GM18519 (cell line): ENCODE results near the gene ROBO2.
"Not testable (repeated sequence)": the region's sequence is repeated elsewhere in the genome, so short reads cannot be mapped to it uniquely, and the experiment has no call there.

ENCODE experiments used
- ATAC-seq: cut with Tn5 transposase; IDR thresholded peaks from one replicate; pipeline ENCODE4 v1.9.1; 2021; ENCODE audit warnings: mild to moderate bottlenecking, moderate library complexity; ENCODE audit not compliant: unreplicated experiment, low FRiP score

Gene ROBO2

DNA sequence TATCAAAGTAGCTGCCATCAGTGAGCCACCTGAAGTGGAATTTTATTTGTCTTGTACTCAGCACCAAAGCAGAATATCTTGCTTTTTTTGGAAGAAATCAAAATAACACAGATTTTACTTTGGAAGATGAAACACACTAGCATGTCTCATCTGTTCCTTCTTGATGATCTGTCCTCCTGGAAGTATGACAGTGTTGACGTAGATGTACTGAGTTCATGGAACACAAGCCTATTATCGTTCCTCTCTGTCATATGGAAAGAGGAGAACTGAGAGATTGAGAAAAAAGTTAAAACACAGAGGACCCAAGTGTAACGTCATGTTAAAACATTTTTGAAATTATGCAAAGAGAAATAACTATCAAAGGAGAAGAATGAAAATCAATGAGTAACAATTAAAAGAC, 340.2 kb downstream of the ROBO2 start:
- no peak for ATAC-seq

GRCh38 chr3:77381431-77381830, 341.5 kb downstream of the ROBO2 start:
- ATAC-seq = no peak

DNA sequence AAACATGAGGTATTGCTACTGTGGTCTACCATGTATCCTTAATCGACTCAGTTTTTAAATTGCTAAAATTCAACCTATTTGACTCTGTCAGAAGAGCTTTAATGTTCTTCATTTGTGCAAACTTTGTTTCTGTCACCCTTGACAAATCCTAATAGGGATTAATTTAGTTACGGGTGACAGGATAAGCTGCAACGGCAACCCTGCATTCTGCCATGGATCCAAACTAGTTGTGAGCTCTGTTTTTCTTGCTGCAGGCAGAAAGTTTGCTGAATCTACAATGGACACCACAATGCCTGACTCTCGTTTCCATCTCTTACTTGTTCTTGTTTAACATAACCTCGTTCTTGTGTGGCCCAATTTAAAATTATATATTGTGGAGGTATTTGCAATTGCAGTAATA, 352.3 kb downstream of the ROBO2 start:
- ATAC-seq = no peak

DNA sequence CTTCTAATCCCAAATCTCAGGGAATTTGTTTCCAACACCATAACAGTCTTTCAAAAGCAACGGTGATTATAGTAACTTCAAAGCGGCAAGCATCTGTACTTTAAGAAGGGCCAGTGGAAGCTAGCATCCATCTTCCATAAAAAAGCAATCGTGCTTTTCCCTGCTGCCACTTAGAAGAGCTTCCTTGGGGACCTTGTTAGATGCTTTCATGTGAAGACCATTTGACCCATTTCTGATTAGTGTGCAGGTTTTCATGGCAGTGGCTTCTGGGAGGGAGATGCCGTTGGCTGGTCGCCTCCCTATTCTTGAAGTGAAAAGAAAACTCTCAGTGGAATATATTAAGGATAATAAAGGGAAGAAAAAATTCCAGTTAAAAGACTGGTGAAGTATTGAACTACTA, 354.1 kb downstream of the ROBO2 start:
- no peak for ATAC-seq

DNA sequence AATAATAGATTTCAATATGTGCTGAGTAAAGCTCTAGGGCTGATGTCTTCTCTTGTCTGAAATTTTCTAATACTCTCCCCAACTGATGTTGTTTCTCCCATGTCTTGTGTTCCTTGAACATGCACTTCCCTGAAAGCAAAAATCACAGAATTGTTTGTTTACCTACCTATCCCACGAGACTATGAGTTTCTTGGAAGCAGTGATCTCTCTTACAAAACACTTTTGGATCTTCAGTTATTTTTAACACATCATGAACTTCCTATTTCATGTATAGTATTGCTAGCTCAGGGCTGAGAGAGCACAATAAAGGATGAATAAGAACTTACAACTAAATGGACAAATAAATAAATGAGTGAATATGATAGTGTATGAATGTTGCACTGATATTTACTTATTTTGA, 365.0 kb downstream of the ROBO2 start:
- no peak for ATAC-seq

GRCh38 chr3:77407441-77407840, 367.5 kb downstream of the ROBO2 start:
- no peak for ATAC-seq

DNA sequence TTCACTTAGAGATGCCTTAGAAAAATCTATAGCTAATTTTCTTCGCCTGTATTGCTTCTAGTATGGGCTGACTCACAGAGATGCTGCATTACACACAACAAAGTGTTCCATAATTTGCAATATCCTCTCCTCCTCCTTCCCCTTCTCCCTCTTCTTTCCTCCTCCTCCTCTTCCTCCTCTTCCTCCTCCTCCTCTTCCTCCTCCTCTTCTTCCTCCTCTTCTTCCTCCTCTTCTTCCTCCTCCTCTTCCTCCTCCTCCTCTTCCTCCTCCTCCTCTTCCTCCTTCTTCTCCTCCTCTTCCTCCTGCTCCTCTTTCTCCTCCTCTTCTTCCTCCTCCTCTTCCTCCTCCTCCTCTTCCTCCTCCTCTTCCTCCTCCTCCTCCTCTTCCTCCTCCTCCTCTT, 370.4 kb downstream of the ROBO2 start:
- not testable (repeated sequence) for ATAC-seq

- ATAC-seq = no peak
Measured at GRCh38 chr3:77411334-77411733, 371.4 kb downstream of the ROBO2 start.

- no peak for ATAC-seq
Measured at GRCh38 chr3:77412021-77412438, 372.1 kb downstream of the ROBO2 start.

DNA sequence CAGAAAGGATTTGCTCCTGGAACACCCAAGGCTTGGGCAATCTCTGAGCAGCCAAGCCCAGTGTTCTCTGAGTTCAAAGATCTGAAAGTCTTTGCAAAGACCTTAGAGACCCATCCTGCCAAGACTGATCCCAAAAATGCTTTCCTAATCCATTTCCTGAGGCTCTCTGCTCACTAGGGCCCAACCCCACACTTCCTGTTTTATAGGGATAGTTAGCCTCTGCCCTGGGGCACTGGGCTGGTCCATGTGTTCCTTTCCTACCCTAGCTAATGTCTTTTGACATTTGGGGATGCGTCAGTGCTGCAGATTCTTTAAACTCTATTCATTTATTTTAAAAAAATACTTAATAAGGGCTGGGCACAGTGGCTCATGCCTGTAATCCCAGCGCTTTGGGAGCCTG, 372.7 kb downstream of the ROBO2 start:
- ATAC-seq = no peak

DNA sequence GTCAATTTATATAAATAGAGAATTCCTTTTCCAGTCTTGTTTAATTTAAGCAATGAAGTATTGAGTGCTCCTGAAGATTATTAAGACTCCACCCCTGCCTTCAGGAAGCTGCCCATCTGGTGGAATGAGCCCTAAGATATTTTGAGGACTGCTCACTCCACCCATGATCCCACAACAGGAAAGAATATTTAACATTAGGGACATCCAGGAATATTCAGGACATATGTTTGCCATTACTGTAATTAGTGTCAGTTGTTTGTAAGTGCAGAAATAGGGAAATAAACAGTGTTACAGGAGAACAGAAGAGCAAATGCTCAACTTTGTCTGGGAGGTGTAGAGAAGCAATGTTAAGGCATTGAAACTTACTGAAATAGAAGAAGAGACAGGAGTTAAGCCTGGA, 375.0 kb downstream of the ROBO2 start:
- no peak for ATAC-seq

DNA sequence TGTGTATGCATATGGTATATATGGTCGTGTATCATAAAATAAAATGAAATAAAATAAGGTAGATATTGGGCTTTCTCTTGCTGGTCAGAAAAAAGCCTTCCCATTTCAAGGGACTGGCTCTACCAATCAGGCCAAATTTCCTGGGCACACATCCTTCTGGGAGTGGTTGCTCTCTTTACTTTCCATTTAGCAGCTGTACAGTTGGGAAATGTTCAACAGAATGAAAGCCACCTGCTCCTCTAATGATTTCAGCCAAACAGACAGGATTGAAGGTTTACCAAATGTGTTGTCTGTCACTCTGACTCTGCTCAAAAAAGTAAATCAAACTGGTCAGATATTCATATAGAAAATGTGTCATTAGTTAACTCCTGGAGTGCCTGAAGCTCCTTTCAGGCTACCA, 380.4 kb downstream of the ROBO2 start:
- ATAC-seq = no peak

DNA sequence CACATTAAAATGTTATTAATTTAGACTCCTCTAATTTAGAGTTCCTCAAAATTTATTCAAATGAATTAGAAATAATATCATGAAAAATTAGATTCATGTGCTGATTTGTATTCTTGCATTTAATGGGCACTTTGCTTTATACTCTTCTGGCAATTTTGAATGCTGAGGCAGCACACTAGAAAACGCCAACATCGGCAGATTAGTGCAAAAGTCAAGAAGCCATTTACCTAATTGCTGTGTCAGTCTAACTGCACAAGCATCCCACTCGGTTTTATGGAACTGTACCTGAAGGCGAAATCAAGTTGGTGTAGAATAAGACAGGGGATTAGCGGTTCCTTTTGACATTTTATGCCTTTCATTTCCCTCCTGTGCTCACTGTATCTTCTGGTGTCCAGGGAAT, 382.0 kb downstream of the ROBO2 start:
- no peak for ATAC-seq

DNA sequence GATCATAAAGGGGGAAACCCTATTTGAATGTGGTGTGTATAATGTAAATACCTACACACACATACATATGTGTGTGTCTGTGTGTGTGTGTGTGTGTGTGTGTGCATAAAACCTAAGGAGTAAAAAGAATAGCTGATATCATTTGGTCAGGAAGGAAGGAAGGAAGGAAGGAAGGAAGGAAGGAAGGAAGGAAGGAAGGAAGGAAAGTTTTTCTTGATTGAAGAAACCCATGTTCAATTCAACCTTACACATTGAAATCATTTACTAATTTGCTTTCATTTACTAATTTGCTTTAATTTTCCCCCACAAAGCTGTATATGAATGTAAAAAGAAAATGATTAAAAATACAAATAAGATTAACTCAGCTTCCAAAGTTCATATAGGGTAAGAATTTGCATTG, 386.6 kb downstream of the ROBO2 start:
- ATAC-seq = no peak

- no peak for ATAC-seq
Measured at GRCh38 chr3:77427528-77427927, 387.6 kb downstream of the ROBO2 start.

GRCh38 chr3:77436908-77437307, 397.0 kb downstream of the ROBO2 start:
- ATAC-seq = no peak

- no peak for ATAC-seq
Measured at GRCh38 chr3:77446084-77446483, 406.2 kb downstream of the ROBO2 start.

GRCh38 chr3:77446761-77447160, 406.9 kb downstream of the ROBO2 start:
- ATAC-seq = no peak

GRCh38 chr3:77449459-77450350, 409.8 kb downstream of the ROBO2 start:
- no peak for ATAC-seq

DNA sequence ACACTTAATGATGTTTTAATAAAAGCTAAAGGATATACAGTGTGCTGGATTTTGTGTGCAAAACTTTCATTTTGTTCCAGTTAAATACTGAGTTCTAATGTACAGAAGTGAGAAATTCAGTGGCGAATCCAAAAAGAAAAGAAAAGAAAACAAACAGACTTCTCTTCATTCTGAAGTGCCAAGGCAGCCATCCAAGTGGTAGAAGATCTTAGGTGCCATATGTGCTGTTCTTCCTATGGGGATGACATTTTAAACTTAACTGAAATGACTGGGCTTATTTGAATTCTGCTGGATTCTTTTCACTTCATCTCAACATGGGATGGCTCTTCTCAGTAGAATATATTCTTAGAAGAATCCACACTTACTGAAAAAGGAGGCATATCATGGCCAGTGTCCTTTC, 416.5 kb downstream of the ROBO2 start:
- ATAC-seq = no peak

DNA sequence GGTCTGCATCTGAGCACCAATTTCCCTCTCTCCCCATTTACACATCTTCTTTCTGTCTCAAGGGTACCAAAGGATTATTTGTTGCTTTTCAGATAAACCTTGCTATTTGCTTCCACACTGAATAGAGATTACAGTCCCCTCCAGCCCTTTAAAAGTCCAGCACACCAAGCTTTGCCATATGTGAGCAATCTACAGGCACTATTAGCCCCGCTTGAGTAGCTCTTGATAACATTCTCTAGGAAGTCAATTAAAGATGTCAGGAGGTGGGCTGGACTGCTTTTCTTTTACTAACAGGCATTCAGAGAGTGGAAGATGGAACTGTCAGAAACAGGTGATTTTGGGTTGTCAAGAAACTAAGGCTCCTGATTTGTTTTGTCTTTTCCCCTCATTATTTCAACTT, 417.0 kb downstream of the ROBO2 start:
- no peak for ATAC-seq

DNA sequence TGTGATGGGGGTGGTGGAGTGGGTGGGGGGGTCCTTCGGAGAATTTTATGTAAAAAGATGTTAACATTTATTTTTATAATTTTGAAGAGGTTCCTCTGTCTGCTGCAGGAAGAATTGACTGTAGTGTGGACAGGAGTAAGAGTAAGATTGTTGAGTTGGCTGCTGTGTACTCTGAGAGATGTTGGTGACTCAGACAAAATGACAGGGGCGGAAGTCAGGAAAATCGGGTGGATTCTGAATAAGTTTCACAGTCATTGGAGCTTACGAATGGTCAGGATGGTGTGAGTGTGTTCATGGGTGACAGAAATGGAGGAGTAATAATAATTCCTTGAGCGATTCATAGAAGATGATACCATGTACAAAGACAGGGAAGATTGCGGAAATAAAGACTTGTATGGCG, 420.0 kb downstream of the ROBO2 start:
- ATAC-seq = no peak

DNA sequence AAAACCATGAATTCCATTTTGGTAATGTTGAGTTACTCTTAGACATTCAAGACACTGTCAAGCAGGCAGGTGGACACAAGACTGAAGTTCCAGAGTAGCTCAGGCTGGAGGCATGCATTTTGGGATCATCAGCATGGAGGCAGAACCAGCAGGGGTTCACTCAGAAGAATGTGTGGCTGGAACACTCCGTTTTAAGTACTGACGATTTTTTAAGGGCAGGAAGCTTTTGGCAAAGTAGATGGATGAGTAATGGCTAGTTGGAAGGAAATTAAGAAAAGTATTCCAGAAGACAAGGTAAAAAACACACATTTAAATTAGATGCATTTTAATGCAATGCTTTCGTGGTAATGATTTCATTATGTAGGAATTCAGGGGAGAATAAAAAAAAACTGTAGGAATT, 420.4 kb downstream of the ROBO2 start:
- ATAC-seq = no peak
